Astrocyte (in vitro differentiated cells and primary cell): ENCODE data around the gene DDX41. TPM values are rescaled to one million over a fixed set of nuclear protein-coding genes. Genes with fewer than 3 reads are reported as not detected.

Experiments used
- DNase-seq: peaks from one replicate; pipeline ENCODE4 v3.0.0-alpha.2; 2010; ENCODE audit warnings: low read depth
- FAIRE-seq: peaks from 2 replicates; lab custom pipeline; 2011; peaks lifted over from hg19 to GRCh38; lab: Jason Lieb, UNC
- H2AFZ ChIP-seq: 2 replicates; pipeline ENCODE4 v1.6.0; 2012; ENCODE audit warnings: low read depth, low read length, inconsistent platforms
- H3K27ac ChIP-seq: 2 replicates; pipeline ENCODE4 v1.5.1; 2011; ENCODE audit warnings: low read depth, low read length, inconsistent platforms
- H3K27me3 ChIP-seq: 2 replicates; pipeline ENCODE4 v1.6.0; 2011; ENCODE audit warnings: low read length, inconsistent platforms; ENCODE audit not compliant: insufficient read depth
- H3K36me3 ChIP-seq: 2 replicates; pipeline ENCODE4 v1.5.1; 2011; ENCODE audit warnings: low read length, inconsistent platforms; ENCODE audit not compliant: insufficient read depth
- H3K4me1 ChIP-seq: 2 replicates; pipeline ENCODE4 v1.5.1; 2011; ENCODE audit warnings: low read length, inconsistent platforms; ENCODE audit not compliant: insufficient read depth
- H3K4me2 ChIP-seq: 2 replicates; pipeline ENCODE4 v1.6.0; 2012; ENCODE audit warnings: low read length, inconsistent platforms
- H3K4me3 ChIP-seq: 2 replicates; pipeline ENCODE4 v1.5.1; 2011; ENCODE audit warnings: low read depth, mild to moderate bottlenecking, low read length, inconsistent platforms; ENCODE audit not compliant: insufficient read depth
- H3K79me2 ChIP-seq: 2 replicates; pipeline ENCODE4 v1.6.0; 2012; ENCODE audit warnings: mild to moderate bottlenecking, low read length, inconsistent platforms; ENCODE audit not compliant: insufficient read depth
- H3K9ac ChIP-seq: 2 replicates; pipeline ENCODE4 v1.6.0; 2012; ENCODE audit warnings: mild to moderate bottlenecking, low read length, inconsistent platforms
- H3K9me3 ChIP-seq: 2 replicates; pipeline ENCODE4 v1.5.1; 2012; ENCODE audit warnings: low read depth, mild to moderate bottlenecking, low read length, inconsistent platforms; ENCODE audit not compliant: insufficient read depth
- H4K20me1 ChIP-seq: 2 replicates; pipeline ENCODE4 v1.6.0; 2012; ENCODE audit warnings: low read length, inconsistent platforms; ENCODE audit not compliant: insufficient read depth
- H3K27ac Mint-ChIP-seq: one replicate; pipeline ENCODE4 v1.8.0; 2021; ENCODE audit warnings: mild to moderate bottlenecking, mixed read lengths; ENCODE audit not compliant: unreplicated experiment
- H3K27me3 Mint-ChIP-seq: one replicate; pipeline ENCODE4 v1.8.0; 2021; ENCODE audit warnings: low read depth, mixed read lengths; ENCODE audit not compliant: unreplicated experiment
- H3K36me3 Mint-ChIP-seq: one replicate; pipeline ENCODE4 v1.8.0; 2021; ENCODE audit warnings: low read depth, mixed read lengths; ENCODE audit not compliant: unreplicated experiment
- H3K4me1 Mint-ChIP-seq: one replicate; pipeline ENCODE4 v1.8.0; 2021; ENCODE audit warnings: low read depth, mixed read lengths; ENCODE audit not compliant: unreplicated experiment
- H3K4me3 Mint-ChIP-seq: one replicate; pipeline ENCODE4 v1.8.0; 2021; ENCODE audit warnings: mild to moderate bottlenecking, moderate library complexity, mixed read lengths; ENCODE audit not compliant: unreplicated experiment
- H3K9me3 Mint-ChIP-seq: one replicate; pipeline ENCODE4 v1.8.0; 2021; ENCODE audit warnings: mild to moderate bottlenecking, mixed read lengths; ENCODE audit not compliant: unreplicated experiment
- CTCF ChIP-seq: IDR thresholded peaks from 2 replicates; pipeline ENCODE4 v1.5.1; 2011; ENCODE audit warnings: low read depth, mild to moderate bottlenecking, inconsistent platforms, low read length, moderate library complexity; ENCODE audit not compliant: insufficient read depth
- EZH2 ChIP-seq: IDR thresholded peaks from 2 replicates; pipeline ENCODE4 v1.6.1; 2012; ENCODE audit warnings: mild to moderate bottlenecking, low read length, inconsistent platforms; ENCODE audit not compliant: insufficient read depth
- total RNA-seq: library from RNA; stranded (reverse); gene quantifications from 2 replicates; pipeline ENCODE4 v1.2.1, GENCODE V29; 2021

Gene DDX41
- total RNA-seq, 1 donor from 2014 or later, result 92.5 TPM

DNA sequence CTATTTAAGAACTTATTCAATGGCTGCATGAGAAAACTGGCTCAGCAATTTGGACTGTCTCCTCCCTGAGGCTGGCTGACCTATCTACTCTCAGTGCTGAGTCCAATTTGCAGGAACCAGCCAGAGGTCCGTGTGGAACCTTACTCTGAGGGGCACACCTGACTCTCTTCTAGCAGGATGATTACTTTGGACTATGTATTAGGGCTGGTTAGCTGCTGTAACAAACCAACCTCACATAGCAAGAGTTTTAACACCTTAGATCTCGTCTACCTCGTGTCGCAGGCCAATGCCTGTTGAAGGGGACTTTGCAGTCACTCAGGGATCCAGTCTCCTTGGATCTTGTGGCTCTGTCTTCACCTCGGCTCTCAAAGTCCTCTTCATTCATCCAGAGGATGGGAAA, 41.0 kb upstream of the DDX41 start:
- DNase-seq, result no peak
- H3K27me3 Mint-ChIP-seq, result no peaks in the 10 kb centered on the region
- H3K36me3 Mint-ChIP-seq, result no peaks in the 10 kb centered on the region

DNA sequence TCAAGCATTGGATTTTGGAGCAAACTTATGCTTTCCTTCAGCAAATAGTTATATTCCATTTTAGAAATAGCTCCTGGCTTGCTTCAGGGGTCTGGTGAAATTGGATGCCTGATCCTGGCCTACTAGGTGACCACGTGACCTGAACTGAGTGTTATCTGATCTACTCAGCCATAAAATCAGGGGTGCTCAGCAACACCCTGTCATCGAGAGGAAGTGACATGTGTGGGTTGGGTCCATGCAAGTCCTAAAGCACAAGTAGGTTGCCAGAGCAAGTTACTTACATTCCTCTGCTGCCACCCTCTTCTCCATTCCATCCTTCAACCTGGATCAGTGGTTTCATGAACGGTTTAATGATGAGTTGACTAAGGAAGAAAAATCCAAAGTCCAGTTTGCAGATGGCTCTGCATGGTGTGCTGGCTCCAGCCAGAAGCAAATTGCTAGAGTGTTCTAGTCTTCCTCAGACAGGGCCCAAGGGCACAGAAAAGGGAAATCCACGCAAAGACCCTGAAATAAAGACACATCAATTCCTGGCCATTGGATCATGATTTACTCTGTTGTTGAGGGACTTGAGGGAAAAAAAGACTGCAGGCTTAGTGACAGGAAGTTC, 40.4 kb upstream of the DDX41 start:
- no peak for FAIRE-seq
- Histone ChIP-seq H3K4me1 (peaks cover 12% of the 10 kb centered on the region), H3K9me3 (no peaks in the 10 kb centered on the region), H3K9ac (no peak overlapping the region), H4K20me1 (peaks cover 16% of the 10 kb centered on the region), H2AFZ (no peak overlapping the region), H3K4me2 (no peak overlapping the region), H3K4me3 (no peak overlapping the region), H3K27ac (no peak overlapping the region), H3K27me3 (no peaks in the 10 kb centered on the region), H3K36me3 (no peaks in the 10 kb centered on the region), H3K79me2 (peaks cover 20% of the 10 kb centered on the region)
- DNase-seq, result no peak
- H3K4me3 Mint-ChIP-seq, result no peak overlapping the region
- peaks cover 8% of the 10 kb centered on the region for H3K4me1 Mint-ChIP-seq
- no peak overlapping the region for H3K27ac Mint-ChIP-seq
- H3K27me3 Mint-ChIP-seq, result no peaks in the 10 kb centered on the region
- H3K36me3 Mint-ChIP-seq, result no peaks in the 10 kb centered on the region
- TF ChIP-seq EZH2 (no peak), CTCF (no peak)
- peaks cover 5% of the 10 kb centered on the region for H3K9me3 Mint-ChIP-seq

More for the DNA sequence above, 41.0 kb upstream of the DDX41 start:
- Histone ChIP-seq H3K27ac (no peak overlapping the region), H3K4me1 (peaks cover 10% of the 10 kb centered on the region), H3K36me3 (no peaks in the 10 kb centered on the region), H3K9ac (no peak overlapping the region), H2AFZ (no peak overlapping the region), H3K4me2 (no peak overlapping the region), H4K20me1 (peaks cover 9% of the 10 kb centered on the region), H3K4me3 (no peak overlapping the region), H3K79me2 (peaks cover 14% of the 10 kb centered on the region), H3K27me3 (no peaks in the 10 kb centered on the region), H3K9me3 (no peaks in the 10 kb centered on the region)
- no peak overlapping the region for H3K4me3 Mint-ChIP-seq
- H3K4me1 Mint-ChIP-seq, result peaks cover 4% of the 10 kb centered on the region
- FAIRE-seq, result no peak
- no peak overlapping the region for H3K27ac Mint-ChIP-seq
- peaks cover 5% of the 10 kb centered on the region for H3K9me3 Mint-ChIP-seq
- TF ChIP-seq EZH2 (no peak), CTCF (no peak)

GRCh38 chr5:177555665-177556064, 38.9 kb upstream of the DDX41 start:
- FAIRE-seq (no peak), DNase-seq (no peak)
- Histone ChIP-seq H3K27ac (no peak overlapping the region), H3K4me2 (no peak overlapping the region), H3K36me3 (no peaks in the 10 kb centered on the region), H3K9ac (no peak overlapping the region), H3K4me3 (no peak overlapping the region), H3K79me2 (peaks cover 35% of the 10 kb centered on the region), H4K20me1 (peaks cover 30% of the 10 kb centered on the region), H3K9me3 (no peaks in the 10 kb centered on the region), H3K4me1 (peaks cover 12% of the 10 kb centered on the region), H2AFZ (no peak overlapping the region), H3K27me3 (no peaks in the 10 kb centered on the region)
- no peak overlapping the region for H3K27ac Mint-ChIP-seq
- H3K4me1 Mint-ChIP-seq, result peaks cover 11% of the 10 kb centered on the region
- no peaks in the 10 kb centered on the region for H3K36me3 Mint-ChIP-seq
- H3K27me3 Mint-ChIP-seq, result no peaks in the 10 kb centered on the region
- peaks cover 2% of the 10 kb centered on the region for H3K9me3 Mint-ChIP-seq
- H3K4me3 Mint-ChIP-seq, result no peak overlapping the region
- no peak for TF ChIP-seq CTCF
- no peak for TF ChIP-seq EZH2
